ENCODE measurements around the gene CITED2.

DNA sequence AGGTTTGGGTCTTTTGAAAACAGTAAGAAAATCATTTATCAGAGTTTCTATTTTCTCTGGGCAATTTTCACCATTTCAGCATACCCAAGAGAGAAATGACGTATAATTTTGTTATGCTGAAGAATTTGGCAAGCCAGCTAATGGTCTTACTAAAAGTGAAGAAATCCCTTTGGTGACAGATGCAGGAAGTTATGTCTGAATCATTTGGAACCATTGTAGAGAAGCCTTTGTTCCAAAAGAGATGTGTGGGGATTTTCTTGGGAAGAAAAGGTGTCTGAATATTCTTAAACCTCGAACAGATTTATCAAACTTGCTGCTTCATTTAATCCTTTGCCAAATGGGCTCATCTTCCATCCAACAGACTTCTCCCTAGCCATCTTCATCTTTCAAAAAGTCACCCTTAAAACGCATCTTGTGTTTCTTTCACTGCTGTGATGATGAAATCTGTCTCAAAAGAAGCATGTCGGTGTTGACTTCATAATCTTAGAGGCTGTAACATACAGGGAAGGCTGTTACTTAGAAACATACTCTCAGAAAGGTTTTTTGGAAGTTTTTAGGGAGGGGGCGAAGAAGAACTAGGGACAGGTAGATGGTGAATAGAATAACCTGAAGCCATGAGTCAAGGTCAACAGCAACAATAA lies 39.5 kb downstream of the CITED2 start:
- TF ChIP-seq, protein P1, sequence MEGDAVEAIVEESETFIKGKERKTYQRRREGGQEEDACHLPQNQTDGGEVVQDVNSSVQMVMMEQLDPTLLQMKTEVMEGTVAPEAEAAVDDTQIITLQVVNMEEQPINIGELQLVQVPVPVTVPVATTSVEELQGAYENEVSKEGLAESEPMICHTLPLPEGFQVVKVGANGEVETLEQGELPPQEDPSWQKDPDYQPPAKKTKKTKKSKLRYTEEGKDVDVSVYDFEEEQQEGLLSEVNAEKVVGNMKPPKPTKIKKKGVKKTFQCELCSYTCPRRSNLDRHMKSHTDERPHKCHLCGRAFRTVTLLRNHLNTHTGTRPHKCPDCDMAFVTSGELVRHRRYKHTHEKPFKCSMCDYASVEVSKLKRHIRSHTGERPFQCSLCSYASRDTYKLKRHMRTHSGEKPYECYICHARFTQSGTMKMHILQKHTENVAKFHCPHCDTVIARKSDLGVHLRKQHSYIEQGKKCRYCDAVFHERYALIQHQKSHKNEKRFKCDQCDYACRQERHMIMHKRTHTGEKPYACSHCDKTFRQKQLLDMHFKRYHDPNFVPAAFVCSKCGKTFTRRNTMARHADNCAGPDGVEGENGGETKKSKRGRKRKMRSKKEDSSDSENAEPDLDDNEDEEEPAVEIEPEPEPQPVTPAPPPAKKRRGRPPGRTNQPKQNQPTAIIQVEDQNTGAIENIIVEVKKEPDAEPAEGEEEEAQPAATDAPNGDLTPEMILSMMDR (IDR thresholded peaks at IDR 0.05) = no peak
- TF ChIP-seq POLR2A (IDR thresholded peaks at IDR 0.05) (no peak), EP300 (IDR thresholded peaks at IDR 0.05) (no peak)

Measured in ovary (tissue), 3 donors.